ENCODE measurements around the gene CHRNA10. TPM values are rescaled to one million over a fixed set of nuclear protein-coding genes. Genes with fewer than 3 reads are reported as not detected.
"Not testable (repeated sequence)": the region's sequence is repeated elsewhere in the genome, so short reads cannot be mapped to it uniquely, and the experiment has no call there.

Gene CHRNA10
- total RNA-seq, 1 experiment from 2014 or later: 6.8 TPM

DNA sequence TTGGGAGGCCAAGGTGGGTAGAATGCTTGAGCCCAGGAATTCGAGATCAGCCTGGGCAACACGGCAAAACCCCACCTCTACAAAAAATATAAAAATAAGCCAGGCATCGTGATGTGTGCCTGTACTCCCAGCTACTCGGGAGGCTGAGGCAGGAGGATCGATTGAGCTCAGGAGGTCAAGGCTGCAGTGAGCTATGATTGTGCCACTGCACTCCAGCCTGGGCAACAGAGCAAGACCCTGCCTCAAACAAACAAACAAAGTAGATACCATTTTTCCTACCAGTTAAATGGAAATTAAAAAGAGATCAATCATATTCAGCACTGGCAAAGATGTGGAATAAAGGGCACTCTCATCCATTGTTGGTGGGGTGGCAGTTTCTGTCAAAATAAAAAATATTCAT is 13.9 kb downstream of the CHRNA10 start:
- H3K9me3 ChIP-seq (ENCODE audit: control insufficient read depth, insufficient read depth, low read depth, low read length); ATAC-seq; intact Hi-C loops (cut with micrococcal nuclease; ENCODE audit: unreplicated experiment); H3K36me3 ChIP-seq (ENCODE audit: control insufficient read depth, insufficient read depth, low read length); in situ Hi-C loops (cut with HindIII; ENCODE audit: low pct_unique_long_range_greater_than_20kb, low sequenced_read_pairs); H3K27ac ChIP-seq (ENCODE audit: low read length); H3K4me1 ChIP-seq (ENCODE audit: control insufficient read depth, insufficient read depth, low read length); DNase-seq (ENCODE audit: low read depth, low spot score); H3K4me3 ChIP-seq (ENCODE audit: low read depth in 2 of 2, low read length in 2 of 2); BruUV-seq (replicated peaks): not testable (repeated sequence)
- POLR2A ChIA-PET: interaction anchor here (0.7 kb wide), 1 partner anchor 143 kb away, joined by 16 read pairs; no protein-coding TSS in a partner anchor
- CTCF ChIA-PET: interaction anchor here (0.6 kb wide), 1 partner anchor 45 kb away, joined by 5 read pairs; no protein-coding TSS in a partner anchor
- peaks cover 15% of the 10 kb centered on the region for H3K27me3 ChIP-seq (ENCODE audit: control insufficient read depth, insufficient read depth, low read length)

- Histone ChIP-seq H3K36me3 (ENCODE audit: control insufficient read depth, insufficient read depth, low read length) (no peaks in the 10 kb centered on the region), H3K27ac (ENCODE audit: low read length) (no peak overlapping the region), H3K4me1 (ENCODE audit: control insufficient read depth, insufficient read depth, low read length) (no peaks in the 10 kb centered on the region), H3K4me3 (ENCODE audit: low read depth in 2 of 2, low read length in 2 of 2) (no peak overlapping the region), H3K9me3 (ENCODE audit: control insufficient read depth, insufficient read depth, low read depth, low read length) (no peaks in the 10 kb centered on the region), H3K27me3 (ENCODE audit: control insufficient read depth, insufficient read depth, low read length) (peaks cover 15% of the 10 kb centered on the region)
- TF ChIP-seq TCF7L2 (IDR thresholded peaks at IDR 0.05; ENCODE audit: low read depth, low read length) (no peak), SIN3A (IDR thresholded peaks at IDR 0.05; ENCODE audit: borderline replicate concordance, insufficient read depth, low read depth, low read length) (no peak), POLR2AphosphoS5 (IDR thresholded peaks at IDR 0.05; ENCODE audit: low read depth, low read length) (no peak)
- TF ChIP-seq, protein P1, sequence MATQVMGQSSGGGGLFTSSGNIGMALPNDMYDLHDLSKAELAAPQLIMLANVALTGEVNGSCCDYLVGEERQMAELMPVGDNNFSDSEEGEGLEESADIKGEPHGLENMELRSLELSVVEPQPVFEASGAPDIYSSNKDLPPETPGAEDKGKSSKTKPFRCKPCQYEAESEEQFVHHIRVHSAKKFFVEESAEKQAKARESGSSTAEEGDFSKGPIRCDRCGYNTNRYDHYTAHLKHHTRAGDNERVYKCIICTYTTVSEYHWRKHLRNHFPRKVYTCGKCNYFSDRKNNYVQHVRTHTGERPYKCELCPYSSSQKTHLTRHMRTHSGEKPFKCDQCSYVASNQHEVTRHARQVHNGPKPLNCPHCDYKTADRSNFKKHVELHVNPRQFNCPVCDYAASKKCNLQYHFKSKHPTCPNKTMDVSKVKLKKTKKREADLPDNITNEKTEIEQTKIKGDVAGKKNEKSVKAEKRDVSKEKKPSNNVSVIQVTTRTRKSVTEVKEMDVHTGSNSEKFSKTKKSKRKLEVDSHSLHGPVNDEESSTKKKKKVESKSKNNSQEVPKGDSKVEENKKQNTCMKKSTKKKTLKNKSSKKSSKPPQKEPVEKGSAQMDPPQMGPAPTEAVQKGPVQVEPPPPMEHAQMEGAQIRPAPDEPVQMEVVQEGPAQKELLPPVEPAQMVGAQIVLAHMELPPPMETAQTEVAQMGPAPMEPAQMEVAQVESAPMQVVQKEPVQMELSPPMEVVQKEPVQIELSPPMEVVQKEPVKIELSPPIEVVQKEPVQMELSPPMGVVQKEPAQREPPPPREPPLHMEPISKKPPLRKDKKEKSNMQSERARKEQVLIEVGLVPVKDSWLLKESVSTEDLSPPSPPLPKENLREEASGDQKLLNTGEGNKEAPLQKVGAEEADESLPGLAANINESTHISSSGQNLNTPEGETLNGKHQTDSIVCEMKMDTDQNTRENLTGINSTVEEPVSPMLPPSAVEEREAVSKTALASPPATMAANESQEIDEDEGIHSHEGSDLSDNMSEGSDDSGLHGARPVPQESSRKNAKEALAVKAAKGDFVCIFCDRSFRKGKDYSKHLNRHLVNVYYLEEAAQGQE (IDR thresholded peaks at IDR 0.05; ENCODE audit: insufficient read depth in 1 of 2, low read depth in 2 of 2, low read length in 1 of 2): no peak
- TF ChIP-seq, protein P2, sequence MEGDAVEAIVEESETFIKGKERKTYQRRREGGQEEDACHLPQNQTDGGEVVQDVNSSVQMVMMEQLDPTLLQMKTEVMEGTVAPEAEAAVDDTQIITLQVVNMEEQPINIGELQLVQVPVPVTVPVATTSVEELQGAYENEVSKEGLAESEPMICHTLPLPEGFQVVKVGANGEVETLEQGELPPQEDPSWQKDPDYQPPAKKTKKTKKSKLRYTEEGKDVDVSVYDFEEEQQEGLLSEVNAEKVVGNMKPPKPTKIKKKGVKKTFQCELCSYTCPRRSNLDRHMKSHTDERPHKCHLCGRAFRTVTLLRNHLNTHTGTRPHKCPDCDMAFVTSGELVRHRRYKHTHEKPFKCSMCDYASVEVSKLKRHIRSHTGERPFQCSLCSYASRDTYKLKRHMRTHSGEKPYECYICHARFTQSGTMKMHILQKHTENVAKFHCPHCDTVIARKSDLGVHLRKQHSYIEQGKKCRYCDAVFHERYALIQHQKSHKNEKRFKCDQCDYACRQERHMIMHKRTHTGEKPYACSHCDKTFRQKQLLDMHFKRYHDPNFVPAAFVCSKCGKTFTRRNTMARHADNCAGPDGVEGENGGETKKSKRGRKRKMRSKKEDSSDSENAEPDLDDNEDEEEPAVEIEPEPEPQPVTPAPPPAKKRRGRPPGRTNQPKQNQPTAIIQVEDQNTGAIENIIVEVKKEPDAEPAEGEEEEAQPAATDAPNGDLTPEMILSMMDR (IDR thresholded peaks at IDR 0.05): no peak
- in situ Hi-C loops (cut with HindIII; ENCODE audit: low pct_unique_long_range_greater_than_20kb, low sequenced_read_pairs) (no loop called here), intact Hi-C loops (cut with micrococcal nuclease; ENCODE audit: unreplicated experiment) (no loop called here)
- ChIA-PET POLR2A (no interaction called here), CTCF (no interaction called here)
- no TSS peak for BruUV-seq (replicated peaks)
- DNase-seq (ENCODE audit: low read depth, low spot score): no peak
- ATAC-seq: peak; percentile 35
Observed at GRCh38 chr11:3655547-3655946, 15.6 kb downstream of the CHRNA10 start.

DNA sequence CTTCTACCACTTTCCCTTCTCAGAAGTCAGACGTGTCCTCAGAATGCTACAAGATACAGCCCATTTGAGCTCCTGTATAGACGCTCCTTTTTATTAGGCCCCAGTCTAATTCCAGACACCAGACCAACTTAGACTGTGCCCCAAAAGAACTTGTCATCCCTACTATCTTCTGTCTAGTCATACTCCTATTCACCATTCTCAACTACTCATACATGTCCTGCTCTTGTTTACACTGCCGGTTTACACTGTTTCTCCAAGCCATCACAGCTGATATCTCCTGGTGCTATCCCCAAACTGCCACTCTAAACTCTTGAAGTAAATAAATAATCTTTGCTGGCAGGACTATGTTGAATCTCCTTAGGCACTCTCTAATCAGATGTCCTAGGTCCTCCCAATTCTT is 18.7 kb downstream of the CHRNA10 start:
- intact Hi-C loops (cut with micrococcal nuclease; ENCODE audit: unreplicated experiment); ATAC-seq; POLR2A ChIA-PET; DNase-seq (ENCODE audit: low read depth, low spot score); H3K4me1 ChIP-seq (ENCODE audit: control insufficient read depth, insufficient read depth, low read length); H3K36me3 ChIP-seq (ENCODE audit: control insufficient read depth, insufficient read depth, low read length); H3K4me3 ChIP-seq (ENCODE audit: low read depth in 2 of 2, low read length in 2 of 2); in situ Hi-C loops (cut with HindIII; ENCODE audit: low pct_unique_long_range_greater_than_20kb, low sequenced_read_pairs); CTCF ChIA-PET; BruUV-seq (replicated peaks); H3K27ac ChIP-seq (ENCODE audit: low read length); H3K9me3 ChIP-seq (ENCODE audit: control insufficient read depth, insufficient read depth, low read depth, low read length): not testable (repeated sequence)
- H3K27me3 ChIP-seq (ENCODE audit: control insufficient read depth, insufficient read depth, low read length): peaks cover 23% of the 10 kb centered on the region

GRCh38 chr11:3649374-3649773 is 21.8 kb downstream of the CHRNA10 start:
- CTCF ChIA-PET; ATAC-seq; H3K9me3 ChIP-seq (ENCODE audit: control insufficient read depth, insufficient read depth, low read depth, low read length); H3K4me3 ChIP-seq (ENCODE audit: low read depth in 2 of 2, low read length in 2 of 2); BruUV-seq (replicated peaks); DNase-seq (ENCODE audit: low read depth, low spot score); POLR2A ChIA-PET; H3K36me3 ChIP-seq (ENCODE audit: control insufficient read depth, insufficient read depth, low read length); H3K4me1 ChIP-seq (ENCODE audit: control insufficient read depth, insufficient read depth, low read length); in situ Hi-C loops (cut with HindIII; ENCODE audit: low pct_unique_long_range_greater_than_20kb, low sequenced_read_pairs); intact Hi-C loops (cut with micrococcal nuclease; ENCODE audit: unreplicated experiment); H3K27ac ChIP-seq (ENCODE audit: low read length): not testable (repeated sequence)
- peaks cover 12% of the 10 kb centered on the region for H3K27me3 ChIP-seq (ENCODE audit: control insufficient read depth, insufficient read depth, low read length)

- H3K36me3 ChIP-seq (ENCODE audit: control insufficient read depth, insufficient read depth, low read length); BruUV-seq (replicated peaks): not testable (repeated sequence)
Observed at GRCh38 chr11:3648843-3649242, 22.3 kb downstream of the CHRNA10 start.

More at GRCh38 chr11:3648843-3649242, 22.3 kb downstream of the CHRNA10 start:
- in situ Hi-C loops (cut with HindIII; ENCODE audit: low pct_unique_long_range_greater_than_20kb, low sequenced_read_pairs); DNase-seq (ENCODE audit: low read depth, low spot score); POLR2A ChIA-PET; CTCF ChIA-PET; intact Hi-C loops (cut with micrococcal nuclease; ENCODE audit: unreplicated experiment); H3K4me1 ChIP-seq (ENCODE audit: control insufficient read depth, insufficient read depth, low read length); H3K4me3 ChIP-seq (ENCODE audit: low read depth in 2 of 2, low read length in 2 of 2); ATAC-seq; H3K9me3 ChIP-seq (ENCODE audit: control insufficient read depth, insufficient read depth, low read depth, low read length); H3K27ac ChIP-seq (ENCODE audit: low read length): not testable (repeated sequence)
- H3K27me3 ChIP-seq (ENCODE audit: control insufficient read depth, insufficient read depth, low read length): peaks cover 12% of the 10 kb centered on the region

All from Panc1 (cell line).